Thymus (tissue), 11 donors: Measurements from ENCODE around the gene TACR1. TPM values are rescaled to one million over a fixed set of nuclear protein-coding genes. Genes with fewer than 3 reads are reported as not detected.
"Not testable (repeated sequence)": the region's sequence is repeated elsewhere in the genome, so short reads cannot be mapped to it uniquely, and the experiment has no call there.

Experiments
- DNase-seq, 9 donors: peaks; one replicate each; pipeline ENCODE4 v3.0.0-alpha.2; 2013; ENCODE audit warnings: low spot score in 9 of 9, low read depth in 6 of 9, missing footprints in 1 of 9
- H3K27ac ChIP-seq, 2 donors: one replicate each; pipeline ENCODE4 v1.5.1; 2013; ENCODE audit warnings: control low read depth in 1 of 2, low read depth in 1 of 2, low read length in 1 of 2, mild to moderate bottlenecking in 1 of 2, moderate library complexity in 1 of 2
- H3K27me3 ChIP-seq, 2 donors: one replicate each; pipeline ENCODE4 v1.5.1; 2013; ENCODE audit warnings: low read length in 1 of 2; ENCODE audit not compliant: control insufficient read depth in 2 of 2, insufficient read depth in 1 of 2
- H3K36me3 ChIP-seq, 2 donors: one replicate each; pipeline ENCODE4 v1.5.1; 2013; ENCODE audit warnings: low read length in 1 of 2, mild to moderate bottlenecking in 1 of 2, moderate library complexity in 1 of 2; ENCODE audit not compliant: control insufficient read depth in 2 of 2, insufficient read depth in 2 of 2
- H3K4me1 ChIP-seq, 2 donors: one replicate each; pipeline ENCODE4 v1.5.1; 2013; ENCODE audit warnings: low read length in 2 of 2; ENCODE audit not compliant: control insufficient read depth in 2 of 2, insufficient read depth in 2 of 2
- H3K4me3 ChIP-seq, 2 donors: one replicate each; pipeline ENCODE4 v1.5.1; 2013; ENCODE audit warnings: low read length in 2 of 2, control low read depth in 1 of 2, mild to moderate bottlenecking in 1 of 2
- H3K9me3 ChIP-seq, 2 donors: one replicate each; pipeline ENCODE4 v1.5.1; 2013; ENCODE audit warnings: low read length in 1 of 2, mild to moderate bottlenecking in 1 of 2; ENCODE audit not compliant: control insufficient read depth in 2 of 2, insufficient read depth in 1 of 2
- WGBS: extraction: QIAGEN DNeasy Blood & Tissue Kit; methylation state at CpG from one replicate; pipeline ENCODE4 v1.1.7; 2013; 5-methylcytosine and 5-hydroxymethylcytosine counted together
- polyA plus RNA-seq: library from polyadenylated mRNA; stranded (reverse); fragments of 200-250 nt; gene quantifications from one replicate; pipeline ENCODE4 v1.2.3, GENCODE V29; 2013
- total RNA-seq: library from RNA; stranded (reverse); fragments of 120-200 nt; gene quantifications from one replicate; pipeline ENCODE4 v1.2.4, GENCODE V29; 2013
- donor health status: healthy.

TACR1 gene
- total and polyA plus RNA-seq, 2 donors = 0.24 to 1.0 TPM

DNA sequence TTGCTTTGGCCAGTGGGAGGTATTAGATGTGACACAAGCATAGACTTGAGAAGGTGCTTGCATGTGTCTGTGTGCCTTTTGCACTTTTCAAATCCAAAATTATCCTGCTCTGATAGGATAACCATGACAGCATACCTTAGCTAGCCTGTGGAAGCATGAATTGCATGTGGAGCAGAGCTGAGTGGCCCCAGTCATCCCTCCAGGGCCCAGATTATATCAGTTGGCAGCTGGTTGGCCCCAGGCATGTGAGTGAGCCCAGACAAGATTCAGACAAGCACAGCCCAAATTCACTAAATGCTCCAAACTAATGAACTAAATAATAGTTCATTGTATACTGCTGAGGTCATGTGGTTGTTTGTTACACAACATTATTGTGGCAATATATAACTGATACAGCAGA is 18.8 kb downstream of the TACR1 start:
- no peaks in the 10 kb centered on the region for H3K36me3 ChIP-seq
- no peaks in the 10 kb centered on the region for H3K27me3 ChIP-seq
- H3K4me1 ChIP-seq = no peaks in the 10 kb centered on the region
- no peak overlapping the region for H3K27ac ChIP-seq
- no peaks in the 10 kb centered on the region for H3K9me3 ChIP-seq
- no peak overlapping the region for H3K4me3 ChIP-seq
- DNase-seq = no peak

DNA sequence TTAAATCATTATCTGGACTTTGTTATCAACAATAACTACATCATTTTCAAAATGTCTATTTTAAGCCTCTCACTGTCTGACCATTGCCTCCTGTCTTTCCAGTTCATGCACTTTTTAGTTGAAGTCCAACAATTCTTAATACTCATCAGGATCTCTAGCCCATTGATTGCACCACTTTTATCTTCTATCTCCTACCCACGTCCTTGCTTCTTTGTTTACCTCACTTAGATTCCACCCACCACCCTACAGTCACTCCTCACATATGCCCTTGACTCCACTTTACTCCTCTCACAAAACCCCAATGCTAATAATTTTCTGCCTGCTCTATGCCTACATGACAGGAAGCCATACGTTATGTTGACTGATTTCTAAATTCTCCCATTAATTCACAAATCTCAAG is 21.9 kb downstream of the TACR1 start:
- DNase-seq = no peak
- H3K4me3 ChIP-seq = no peak overlapping the region
- H3K27ac ChIP-seq = no peak overlapping the region
- H3K36me3 ChIP-seq = no peaks in the 10 kb centered on the region
- H3K27me3 ChIP-seq = no peaks in the 10 kb centered on the region
- H3K9me3 ChIP-seq = no peaks in the 10 kb centered on the region
- 92% methylated on average over 2 of the region's 2 CpGs for WGBS
- no peaks in the 10 kb centered on the region for H3K4me1 ChIP-seq

DNA sequence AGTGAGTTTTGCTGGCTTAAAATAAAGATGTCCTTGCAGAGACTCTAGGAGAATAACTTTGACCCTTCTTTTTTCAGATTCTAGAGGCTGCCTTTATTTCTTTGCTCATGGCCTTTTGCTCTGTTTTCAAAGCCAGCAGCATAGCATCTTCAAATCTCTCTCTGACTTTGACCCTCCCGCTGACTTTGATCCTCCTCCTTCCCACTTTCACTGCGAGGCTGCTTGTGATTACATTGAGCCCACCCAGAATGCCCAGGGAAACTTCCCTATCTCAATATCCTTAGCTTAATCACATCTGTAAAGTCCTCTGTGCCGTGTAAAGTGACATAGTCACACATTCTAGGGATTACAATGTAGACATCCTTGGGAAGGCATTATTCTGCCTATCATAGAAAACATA is 23.9 kb downstream of the TACR1 start:
- no peak for DNase-seq
- Histone ChIP-seq H3K27me3 (no peaks in the 10 kb centered on the region), H3K27ac (no peak overlapping the region), H3K9me3 (no peaks in the 10 kb centered on the region), H3K4me1 (no peaks in the 10 kb centered on the region), H3K4me3 (no peak overlapping the region), H3K36me3 (no peaks in the 10 kb centered on the region)
- 92% methylated on average over 3 of the region's 3 CpGs for WGBS

DNA sequence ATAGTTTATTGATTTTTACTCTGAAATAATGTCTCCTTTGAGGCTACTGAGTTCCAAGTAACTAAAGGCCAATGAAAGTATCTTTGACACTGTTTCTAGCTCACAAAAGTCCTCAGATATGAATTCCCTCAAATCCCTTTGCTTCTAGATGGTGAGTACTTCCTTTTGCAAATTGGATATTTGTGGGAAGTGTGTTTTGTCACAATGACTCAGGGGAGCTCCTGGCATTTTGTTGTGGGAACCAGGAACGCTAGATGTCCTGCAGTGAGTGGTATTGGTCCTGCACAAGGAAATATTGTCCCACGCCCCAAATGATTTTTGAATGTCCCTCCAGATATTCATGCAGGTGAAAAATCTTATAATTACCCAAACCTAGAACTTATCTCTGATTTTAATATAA is 24.3 kb downstream of the TACR1 start:
- no peaks in the 10 kb centered on the region for H3K9me3 ChIP-seq
- no peak overlapping the region for H3K27ac ChIP-seq
- WGBS = 96% methylated on average over 2 of the region's 2 CpGs
- DNase-seq = no peak
- no peaks in the 10 kb centered on the region for H3K27me3 ChIP-seq
- no peaks in the 10 kb centered on the region for H3K4me1 ChIP-seq
- no peaks in the 10 kb centered on the region for H3K36me3 ChIP-seq
- H3K4me3 ChIP-seq = no peak overlapping the region

DNA sequence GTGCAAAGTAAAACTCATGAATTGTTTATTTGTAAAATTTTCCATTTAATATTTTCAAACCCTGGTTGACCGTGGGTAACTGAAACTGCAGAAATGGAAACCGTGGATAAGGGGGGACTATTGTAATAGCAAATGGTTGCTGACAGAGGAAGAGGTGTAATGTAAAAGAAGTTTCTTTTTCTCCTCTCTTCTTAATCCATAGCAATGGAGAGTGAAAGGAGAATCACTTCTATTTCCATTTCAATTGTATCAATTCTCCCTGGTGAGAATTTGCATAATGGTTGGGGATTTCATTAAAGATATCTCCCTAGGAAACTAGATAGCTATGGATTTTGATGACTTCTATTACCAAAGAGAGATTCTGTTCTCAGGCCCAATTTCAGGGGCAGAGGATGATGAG is 24.8 kb downstream of the TACR1 start:
- no peaks in the 10 kb centered on the region for H3K36me3 ChIP-seq
- H3K4me3 ChIP-seq = no peak overlapping the region
- no peaks in the 10 kb centered on the region for H3K9me3 ChIP-seq
- H3K4me1 ChIP-seq = no peaks in the 10 kb centered on the region
- H3K27ac ChIP-seq = no peak overlapping the region
- 88% methylated on average over 2 of the region's 2 CpGs for WGBS
- no peaks in the 10 kb centered on the region for H3K27me3 ChIP-seq
- no peak for DNase-seq

DNA sequence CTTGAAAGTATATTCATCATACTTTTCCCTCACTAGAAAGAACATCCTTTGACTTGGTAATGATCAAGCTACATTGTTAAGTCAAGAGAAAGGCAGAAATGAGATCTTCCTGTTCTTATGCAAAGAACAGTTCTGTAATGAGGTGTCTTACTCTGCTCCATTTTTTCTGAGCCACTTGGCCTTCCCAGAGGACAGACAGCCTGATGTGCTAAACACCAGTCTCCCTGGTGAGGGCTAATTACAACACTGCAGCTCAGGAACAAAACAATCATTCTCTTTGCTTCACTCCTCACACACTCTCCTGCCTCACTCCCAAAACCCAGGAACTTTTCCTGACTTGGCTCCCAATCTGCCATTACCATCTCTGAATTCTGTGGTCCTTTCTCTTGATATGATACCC is 25.6 kb downstream of the TACR1 start:
- no peak overlapping the region for H3K27ac ChIP-seq
- DNase-seq = no peak
- no peaks in the 10 kb centered on the region for H3K27me3 ChIP-seq
- H3K9me3 ChIP-seq = no peaks in the 10 kb centered on the region
- H3K4me1 ChIP-seq = no peaks in the 10 kb centered on the region
- H3K4me3 ChIP-seq = no peak overlapping the region
- no peaks in the 10 kb centered on the region for H3K36me3 ChIP-seq

DNA sequence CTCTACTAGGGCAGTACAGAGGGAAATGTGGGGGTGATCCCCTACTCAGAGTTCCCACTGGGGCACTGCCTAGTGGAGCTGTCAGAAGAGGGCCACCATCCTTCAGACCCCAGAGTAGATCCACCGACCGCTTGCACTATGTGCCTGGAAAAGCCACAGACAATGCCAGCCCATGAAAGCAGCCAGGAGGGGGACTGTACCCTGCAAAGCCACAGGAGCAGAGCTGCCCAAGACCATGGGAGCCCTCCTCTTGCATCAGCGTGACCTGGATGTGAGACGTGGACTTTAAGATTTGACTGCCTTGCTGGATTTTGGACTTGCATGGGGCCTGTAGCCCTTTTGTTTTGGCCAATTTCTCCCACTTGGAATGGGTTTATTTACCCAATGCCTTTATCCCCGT is 27.9 kb downstream of the TACR1 start:
- DNase-seq, H3K9me3 ChIP-seq, H3K27ac ChIP-seq, H3K4me1 ChIP-seq, H3K4me3 ChIP-seq, H3K36me3 ChIP-seq, H3K27me3 ChIP-seq: not testable (repeated sequence)
- 96% methylated on average over 5 of the region's 5 CpGs for WGBS

DNA sequence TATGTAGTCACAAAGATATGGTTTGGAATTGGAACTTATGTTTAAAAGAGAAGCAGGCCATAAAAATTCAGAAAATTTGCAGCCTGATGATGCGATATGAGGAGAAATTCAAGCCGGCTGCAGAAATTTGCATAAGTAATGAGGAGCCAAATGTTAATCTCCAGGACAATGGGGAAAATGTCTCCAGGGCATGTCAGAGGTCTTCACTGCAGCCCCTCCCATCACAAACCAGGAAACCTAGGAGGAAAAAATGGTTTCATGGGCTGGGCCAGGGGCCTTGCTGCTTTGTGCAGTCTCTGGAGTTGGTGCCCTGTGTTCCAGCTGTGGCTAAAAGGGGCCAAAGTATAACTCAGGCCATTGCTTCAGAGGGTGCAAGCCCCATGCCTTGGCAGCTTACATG is 28.4 kb downstream of the TACR1 start:
- Histone ChIP-seq H3K4me3 (no peak overlapping the region), H3K36me3 (no peaks in the 10 kb centered on the region), H3K27me3 (no peaks in the 10 kb centered on the region), H3K9me3 (no peaks in the 10 kb centered on the region), H3K4me1 (no peaks in the 10 kb centered on the region), H3K27ac (no peak overlapping the region)
- no peak for DNase-seq
- WGBS = 100% methylated on average over 2 of the region's 2 CpGs

DNA sequence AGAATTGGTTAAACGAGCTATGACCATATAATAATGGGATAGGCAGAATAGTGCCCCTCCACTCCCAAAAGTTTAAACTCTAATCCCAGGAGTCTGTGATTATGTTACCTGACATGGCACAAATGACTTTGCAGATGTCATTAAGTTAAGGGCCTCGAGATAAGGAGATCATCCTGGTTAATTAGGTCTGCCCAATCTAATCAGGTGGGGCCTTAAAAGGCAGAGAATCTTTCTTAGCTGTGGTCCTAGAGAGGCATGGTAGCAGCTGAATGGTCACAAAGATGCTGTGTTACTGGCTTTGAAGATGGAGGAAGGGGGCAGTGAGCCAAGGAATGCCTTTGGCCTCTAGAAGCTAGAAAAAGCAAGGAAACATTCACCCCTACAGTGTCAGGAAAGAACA is 31.1 kb downstream of the TACR1 start:
- Histone ChIP-seq H3K4me1 (no peaks in the 10 kb centered on the region), H3K4me3 (no peak overlapping the region), H3K27me3 (no peaks in the 10 kb centered on the region), H3K27ac (no peak overlapping the region), H3K36me3 (no peaks in the 10 kb centered on the region), H3K9me3 (no peaks in the 10 kb centered on the region)
- no peak for DNase-seq
- 80% methylated on average over 2 of the region's 2 CpGs for WGBS

DNA sequence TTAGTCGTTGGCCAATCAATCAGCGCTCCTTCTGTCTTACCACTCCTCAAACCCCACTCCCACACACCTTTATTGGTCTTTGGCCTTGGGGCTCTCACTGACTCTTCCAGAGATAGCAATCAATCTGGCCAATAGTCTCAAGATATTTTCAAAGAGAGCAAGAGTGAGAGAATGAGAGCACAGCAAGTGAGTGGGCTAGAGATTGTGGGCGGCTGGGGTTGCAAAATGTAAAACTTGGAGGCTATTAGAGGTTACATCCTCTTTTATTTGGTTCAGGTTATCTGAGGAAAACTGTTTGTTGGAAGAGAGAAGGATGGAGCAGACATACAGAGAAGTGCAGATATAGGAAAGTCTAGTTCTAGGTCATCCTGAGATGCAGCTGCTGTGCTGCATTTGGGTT is 32.8 kb downstream of the TACR1 start:
- Histone ChIP-seq H3K36me3 (no peaks in the 10 kb centered on the region), H3K9me3 (no peaks in the 10 kb centered on the region), H3K4me1 (no peaks in the 10 kb centered on the region), H3K4me3 (no peak overlapping the region), H3K27me3 (no peaks in the 10 kb centered on the region), H3K27ac (no peak overlapping the region)
- WGBS = 94% methylated on average over 3 of the region's 3 CpGs
- no peak for DNase-seq
